ENCODE measurements around the gene IRGC. TPM values are rescaled to one million over a fixed set of nuclear protein-coding genes. Genes with fewer than 3 reads are reported as not detected.
A peak's percentile ranks its signal among the peaks of the same experiment; 100 is the strongest.

Gene IRGC
- total and polyA plus RNA-seq, 2 experiments from 2014 or later = not detected

GRCh38 chr19:43699506-43700394 lies 16.1 kb upstream of the IRGC start:
- peak; percentile 46 to 48 for DNase-seq (ENCODE audit: low read depth in 1 of 2, low spot score in 1 of 2)
- peaks cover 8% of the 10 kb centered on the region for H3K27me3 ChIP-seq
- H3K4me1 ChIP-seq (ENCODE audit: low read depth) = no peaks in the 10 kb centered on the region
- no peaks in the 10 kb centered on the region for H3K9me3 ChIP-seq (ENCODE audit: low read depth)
- no peak overlapping the region for H3K4me3 ChIP-seq
- H3K36me3 ChIP-seq = no peaks in the 10 kb centered on the region
- no peak for TF ChIP-seq CTCF (IDR thresholded peaks at IDR 0.05; ENCODE audit: low read depth, low read length)
- no peak overlapping the region for H3K27ac ChIP-seq

GRCh38 chr19:43700395-43701000 lies 15.4 kb upstream of the IRGC start:
- no peak overlapping the region for H3K27ac ChIP-seq
- peak in 1 of 2 donors; percentile 81 for DNase-seq (ENCODE audit: low read depth in 1 of 2, low spot score in 1 of 2)
- H3K9me3 ChIP-seq (ENCODE audit: low read depth) = no peaks in the 10 kb centered on the region
- H3K36me3 ChIP-seq = no peaks in the 10 kb centered on the region
- peaks cover 8% of the 10 kb centered on the region for H3K27me3 ChIP-seq
- H3K4me3 ChIP-seq = no peak overlapping the region
- no peaks in the 10 kb centered on the region for H3K4me1 ChIP-seq (ENCODE audit: low read depth)
- TF ChIP-seq CTCF (IDR thresholded peaks at IDR 0.05; ENCODE audit: low read depth, low read length) = no peak

GRCh38 chr19:43704002-43704705 lies 11.7 kb upstream of the IRGC start:
- no peak overlapping the region for H3K27ac ChIP-seq
- H3K27me3 ChIP-seq = peaks cover 7% of the 10 kb centered on the region
- H3K36me3 ChIP-seq = no peaks in the 10 kb centered on the region
- no peak for DNase-seq (ENCODE audit: low read depth in 1 of 2, low spot score in 1 of 2)
- no peaks in the 10 kb centered on the region for H3K4me1 ChIP-seq (ENCODE audit: low read depth)
- no peak overlapping the region for H3K4me3 ChIP-seq
- no peak for TF ChIP-seq CTCF (IDR thresholded peaks at IDR 0.05; ENCODE audit: low read depth, low read length)
- no peaks in the 10 kb centered on the region for H3K9me3 ChIP-seq (ENCODE audit: low read depth)

- Histone ChIP-seq H3K27ac (no peak overlapping the region), H3K9me3 (ENCODE audit: low read depth) (no peaks in the 10 kb centered on the region), H3K36me3 (no peaks in the 10 kb centered on the region), H3K4me3 (no peak overlapping the region), H3K4me1 (ENCODE audit: low read depth) (no peaks in the 10 kb centered on the region), H3K27me3 (no peaks in the 10 kb centered on the region)
- no peak for DNase-seq (ENCODE audit: low read depth in 1 of 2, low spot score in 1 of 2)
- no peak for TF ChIP-seq CTCF (IDR thresholded peaks at IDR 0.05; ENCODE audit: low read depth, low read length)
These were observed 10.1 kb upstream of the IRGC start for GRCh38 chr19:43705729-43706128.

- no peaks in the 10 kb centered on the region for H3K9me3 ChIP-seq (ENCODE audit: low read depth)
- no peaks in the 10 kb centered on the region for H3K4me1 ChIP-seq (ENCODE audit: low read depth)
- TF ChIP-seq CTCF (IDR thresholded peaks at IDR 0.05; ENCODE audit: low read depth, low read length) = no peak
- no peak overlapping the region for H3K4me3 ChIP-seq
- DNase-seq (ENCODE audit: low read depth in 1 of 2, low spot score in 1 of 2) = no peak
- H3K27ac ChIP-seq = no peak overlapping the region
- no peaks in the 10 kb centered on the region for H3K36me3 ChIP-seq
- no peaks in the 10 kb centered on the region for H3K27me3 ChIP-seq
These were observed 8.6 kb upstream of the IRGC start for GRCh38 chr19:43707158-43707712.

All from cardiac muscle cell (in vitro differentiated cells and primary cell).